ENCODE results near the gene CEMIP.
"Not testable (repeated sequence)": the region's sequence is repeated elsewhere in the genome, so short reads cannot be mapped to it uniquely, and the experiment has no call there.

CEMIP gene

DNA sequence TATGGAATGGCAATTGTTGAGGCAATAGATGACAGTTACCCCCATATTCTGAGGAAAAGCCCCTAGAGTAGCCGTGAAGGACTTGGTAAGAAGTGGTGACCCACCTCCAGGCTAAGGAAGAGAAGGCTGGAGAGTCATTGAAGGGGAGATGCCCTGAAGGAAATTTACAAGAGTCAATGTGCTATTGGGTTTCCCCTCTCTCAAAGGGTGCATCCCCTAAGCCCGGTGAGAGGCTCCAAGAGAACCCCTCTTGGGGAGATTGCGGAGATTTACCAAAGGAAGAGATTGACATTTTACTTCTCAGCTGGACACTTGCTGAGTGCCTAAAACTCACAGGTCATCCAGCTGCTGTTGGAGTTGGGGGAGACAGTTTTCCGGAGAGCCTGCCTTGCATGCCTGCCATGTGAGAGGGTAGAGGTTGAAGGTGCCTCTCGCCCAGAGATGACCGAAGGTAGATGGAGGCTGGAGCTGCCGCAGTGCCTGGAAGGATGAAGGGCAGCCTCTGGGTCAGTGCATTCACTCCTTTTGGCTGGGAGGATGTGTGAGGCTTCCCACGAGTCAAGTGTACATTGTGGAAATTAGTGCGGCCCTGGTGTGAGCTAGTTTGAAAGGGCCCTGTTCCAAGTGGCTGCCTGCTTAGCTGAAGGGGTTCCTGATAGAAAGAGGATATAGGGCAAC lies 179.8 kb downstream of the CEMIP start:
- no peak for DNase-seq

DNA sequence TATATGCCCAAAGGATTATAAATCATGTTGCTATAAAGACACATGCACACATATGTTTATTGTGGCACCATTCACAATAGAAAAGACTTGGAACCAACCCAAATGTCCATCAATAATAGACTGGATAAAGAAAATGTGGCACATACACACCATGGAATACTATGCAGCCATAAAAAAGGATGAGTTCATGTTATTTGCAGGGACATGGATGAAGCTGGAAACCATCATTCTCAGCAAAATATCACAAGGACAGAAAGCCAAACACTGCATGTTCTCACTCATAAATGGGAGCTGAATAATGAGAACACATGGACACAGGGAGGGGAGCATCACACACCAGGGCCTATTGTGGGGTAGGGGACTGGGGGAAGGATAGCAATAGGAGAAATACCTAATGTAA lies 186.3 kb downstream of the CEMIP start:
- not testable (repeated sequence) for DNase-seq

DNA sequence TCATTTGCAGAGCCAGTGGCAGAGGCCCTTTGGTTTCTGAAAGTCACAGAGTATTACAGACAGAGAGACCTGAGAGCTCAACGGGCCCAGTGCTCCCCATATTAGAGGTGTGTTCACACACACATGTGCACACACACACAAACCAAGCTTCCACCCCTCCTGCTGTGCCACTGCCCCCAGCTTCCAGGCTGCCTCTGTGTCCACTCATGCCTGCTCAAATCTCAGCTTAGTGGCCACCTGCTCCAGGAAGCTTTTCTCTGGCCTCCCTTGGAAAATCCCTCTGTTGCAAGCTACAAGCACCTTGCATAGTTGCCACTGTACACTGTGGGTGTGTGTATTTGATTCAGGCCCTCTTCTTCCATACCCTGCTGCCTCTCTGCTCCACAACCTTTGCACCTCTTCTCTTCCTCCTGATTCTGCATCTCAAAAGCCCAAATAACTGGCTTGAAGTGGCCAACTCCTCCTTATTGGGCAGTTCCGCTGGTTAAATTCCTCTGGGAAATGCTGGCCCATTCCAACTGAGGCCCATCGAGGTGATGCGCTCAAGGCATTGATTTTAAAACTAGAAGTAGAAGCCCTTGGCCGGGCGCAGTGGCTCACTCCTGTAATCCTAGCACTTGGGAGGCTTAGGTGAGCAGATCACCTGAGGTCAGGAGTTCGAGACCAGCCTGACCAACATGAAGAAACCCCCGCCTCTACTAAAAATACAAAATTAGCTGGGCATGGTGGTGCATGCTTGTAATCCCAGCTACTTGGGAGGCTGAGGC lies 187.4 kb downstream of the CEMIP start:
- DNase-seq = no peak

- no peak for DNase-seq
Observed at GRCh38 chr15:80967451-80967850, 188.3 kb downstream of the CEMIP start.

GRCh38 chr15:80967991-80968510 lies 188.9 kb downstream of the CEMIP start:
- no peak for DNase-seq

GRCh38 chr15:80969316-80969715 lies 190.1 kb downstream of the CEMIP start:
- no peak for DNase-seq

DNA sequence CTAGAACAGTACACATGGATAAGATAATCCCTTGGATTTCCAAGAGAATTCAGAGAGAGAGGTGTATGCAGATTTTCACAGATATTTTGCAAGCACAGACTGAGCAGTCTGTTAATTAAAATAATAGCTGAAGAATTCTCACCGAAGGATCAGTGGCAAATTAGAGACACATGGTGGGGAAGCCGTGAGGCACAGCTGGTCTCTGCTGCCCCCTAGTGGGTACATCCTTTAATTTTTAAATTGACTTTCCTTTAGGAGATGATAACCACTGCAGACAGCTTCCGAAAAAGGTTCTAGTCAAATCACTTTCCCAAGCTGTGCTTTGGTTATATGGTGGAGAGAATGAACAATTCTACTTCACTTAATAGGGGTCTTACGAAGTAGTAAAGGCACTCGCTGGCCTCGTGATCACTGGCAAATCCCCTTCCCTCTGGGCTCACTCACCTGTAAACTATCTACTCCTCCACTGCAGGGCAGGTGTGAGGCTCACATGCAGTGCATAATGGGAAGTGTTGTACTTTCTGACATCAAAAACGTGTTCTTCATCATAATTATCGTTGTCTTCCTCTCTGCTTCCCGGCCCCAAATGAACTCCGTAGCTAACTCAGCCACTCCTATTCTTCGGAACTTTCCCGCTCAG lies 191.0 kb downstream of the CEMIP start:
- peak in 4 of 5 donors; percentile 37 to 62 (median 42) for DNase-seq

DNA sequence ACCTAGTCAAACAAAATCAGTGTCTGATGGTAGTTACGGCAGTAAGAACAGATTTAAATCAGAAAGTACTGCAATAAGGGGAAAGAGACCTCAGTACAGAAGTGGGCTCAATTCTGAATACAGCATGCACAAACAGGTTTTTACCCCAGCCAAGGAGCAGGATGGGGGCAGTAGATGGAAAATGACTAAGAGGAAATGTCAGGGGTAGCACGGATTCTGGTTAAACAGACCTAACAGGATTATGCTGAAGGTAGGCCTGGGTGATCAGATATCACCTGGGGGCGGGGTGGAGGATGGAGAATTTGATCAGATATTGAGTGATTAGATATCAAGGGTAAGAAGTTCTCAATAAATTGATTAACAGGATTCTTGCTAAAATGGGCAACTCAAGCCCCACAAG lies 191.5 kb downstream of the CEMIP start:
- no peak for DNase-seq

DNA sequence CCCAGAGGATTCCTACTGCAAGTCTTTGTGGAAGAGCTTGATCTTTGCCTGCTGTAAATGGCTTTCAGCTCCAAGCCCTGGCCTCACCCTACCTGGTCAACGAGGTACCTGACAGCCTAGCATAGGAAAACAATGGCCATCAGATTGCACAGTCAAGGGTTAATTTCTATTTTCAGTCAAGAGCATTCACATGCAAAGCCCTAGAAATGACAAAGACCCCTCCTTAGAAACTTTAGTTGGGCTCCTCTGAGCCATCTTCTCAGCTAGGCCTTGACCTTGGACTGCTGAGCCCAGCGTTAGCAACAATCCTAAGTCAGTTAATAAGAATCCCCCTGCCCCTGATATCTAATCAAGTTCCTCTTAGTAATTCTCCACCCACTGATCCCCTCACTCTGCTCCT lies 192.0 kb downstream of the CEMIP start:
- DNase-seq = no peak

- no peak for DNase-seq
Observed at GRCh38 chr15:80972276-80972675, 193.1 kb downstream of the CEMIP start.

DNA sequence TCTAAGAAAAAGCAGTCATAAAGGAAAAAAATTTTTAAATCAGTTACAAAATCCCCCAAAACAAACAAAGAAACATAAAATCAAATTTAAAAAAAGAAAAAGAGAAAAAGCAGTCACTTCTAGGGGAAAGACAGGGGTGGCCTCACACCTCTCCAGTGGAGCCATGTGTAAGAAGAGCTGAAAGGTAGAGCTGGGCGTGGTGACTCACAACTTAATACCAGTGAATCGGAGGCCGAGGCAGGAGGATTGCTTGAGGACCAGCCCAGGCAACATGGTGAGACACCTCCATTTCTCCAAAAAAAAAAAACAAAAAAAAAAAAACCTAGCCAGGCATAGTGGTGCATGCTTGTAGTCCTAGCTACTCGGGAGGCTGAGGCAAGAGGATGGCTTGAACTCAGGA lies 195.7 kb downstream of the CEMIP start:
- no peak for DNase-seq

GRCh38 chr15:80976851-80977250 lies 197.7 kb downstream of the CEMIP start:
- DNase-seq = no peak

- peak in 3 of 5 donors; percentile 8 to 40 (median 11) for DNase-seq
Observed at GRCh38 chr15:80977627-80978036, 198.5 kb downstream of the CEMIP start.

GRCh38 chr15:80978685-80979329 lies 199.6 kb downstream of the CEMIP start:
- DNase-seq = no peak

DNA sequence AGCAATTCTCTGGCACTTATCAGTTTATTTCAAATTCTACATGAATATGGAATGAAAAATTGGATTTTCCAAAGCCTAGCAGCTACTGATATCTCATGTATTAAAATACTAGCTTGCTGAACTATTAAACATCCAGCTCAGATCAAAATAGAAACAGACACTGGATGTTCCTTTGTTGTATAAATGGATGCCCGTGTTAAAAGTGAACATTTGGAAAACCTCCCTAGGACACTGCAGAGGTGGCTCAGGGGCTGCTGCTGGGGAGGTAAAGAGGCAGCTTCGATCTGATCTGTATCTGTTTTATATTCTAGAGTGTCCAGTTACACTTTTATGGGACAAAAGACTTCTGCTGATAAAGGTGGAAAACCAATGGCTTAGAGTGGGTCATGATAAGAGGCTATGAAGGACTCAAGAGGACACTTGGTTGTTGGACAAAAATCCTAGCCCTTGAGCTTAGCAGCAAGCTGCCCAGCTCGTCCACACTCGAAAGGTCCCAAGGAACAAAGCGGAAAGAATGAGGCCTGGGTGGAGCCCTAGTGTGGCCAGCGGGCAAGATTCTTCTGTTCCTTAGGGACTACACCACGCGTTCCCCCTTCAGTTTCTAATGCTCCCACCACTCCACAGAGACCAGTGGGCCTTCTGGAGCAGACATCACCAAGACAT lies 200.5 kb downstream of the CEMIP start:
- no peak for DNase-seq

- DNase-seq = no peak
Observed at GRCh38 chr15:80982205-80982604, 203.0 kb downstream of the CEMIP start.

GRCh38 chr15:80982839-80983238 lies 203.7 kb downstream of the CEMIP start:
- DNase-seq = no peak

- DNase-seq = no peak
Observed at GRCh38 chr15:80984856-80985255, 205.7 kb downstream of the CEMIP start.

DNA sequence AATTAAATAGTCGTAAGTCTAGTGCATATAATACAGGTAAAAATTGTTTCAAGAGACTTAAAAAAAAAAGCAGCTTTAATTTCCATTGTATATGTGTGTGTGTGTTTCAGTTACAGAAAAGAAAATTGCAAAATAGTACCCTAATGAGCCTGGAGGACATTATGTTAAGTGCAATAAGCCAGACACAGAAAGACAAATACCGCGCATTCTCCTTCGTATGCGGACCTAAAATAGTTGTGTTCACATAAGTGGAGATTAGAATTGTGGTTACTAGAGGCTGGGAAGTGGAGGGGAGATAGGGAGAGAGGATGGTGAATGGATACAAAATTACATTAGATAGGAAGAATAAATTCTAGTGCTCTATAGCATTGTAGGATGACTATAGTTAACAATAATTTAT lies 206.8 kb downstream of the CEMIP start:
- DNase-seq = no peak

DNA sequence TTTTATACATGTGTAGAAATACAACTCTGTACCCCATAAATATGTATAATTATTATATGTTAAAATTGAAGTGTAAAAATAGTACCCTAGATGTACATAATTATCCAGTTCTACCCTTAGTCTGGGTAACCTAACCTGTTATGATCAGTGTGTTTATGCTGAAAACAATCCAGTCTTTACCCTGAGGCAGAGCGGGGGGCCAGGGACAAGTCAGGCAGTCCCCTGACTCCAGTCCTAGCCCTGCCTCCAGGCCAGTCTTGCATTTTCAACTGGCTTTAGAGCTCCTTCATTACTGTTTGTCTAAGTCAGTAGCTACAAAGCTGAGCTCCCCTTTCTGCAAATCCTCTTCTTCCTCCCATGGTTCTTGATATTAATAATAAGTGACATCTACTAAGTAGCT lies 207.3 kb downstream of the CEMIP start:
- no peak for DNase-seq

DNA sequence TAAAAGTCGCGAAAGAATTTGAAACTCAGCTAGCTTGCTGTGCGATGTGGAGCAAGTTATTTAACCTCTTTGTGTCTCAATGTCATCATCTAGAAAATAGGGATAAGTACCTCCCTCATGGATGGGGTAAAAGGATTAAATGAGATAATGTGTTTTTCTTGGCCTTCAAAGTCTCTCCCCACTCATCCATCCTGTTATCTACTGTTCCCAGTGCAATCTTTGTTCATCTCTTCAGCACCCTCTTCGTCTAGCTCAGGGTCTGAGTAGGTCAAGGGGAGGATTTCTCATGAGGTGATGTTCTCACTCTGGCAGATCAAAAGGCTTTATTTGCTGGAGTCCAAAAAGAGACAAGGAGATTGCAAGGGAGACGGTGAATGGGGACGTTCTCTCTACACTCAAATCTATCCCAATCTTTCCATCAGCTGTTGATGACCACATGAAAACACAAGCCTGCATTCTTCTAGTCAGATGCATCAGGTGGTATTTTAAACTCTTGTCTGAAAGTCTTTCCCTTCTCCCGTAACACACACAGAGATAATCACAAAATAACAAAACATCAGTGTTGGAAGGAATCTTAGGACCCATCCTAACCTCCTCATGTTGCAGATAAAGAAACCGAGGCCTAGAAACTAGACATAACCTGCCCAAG lies 209.1 kb downstream of the CEMIP start:
- DNase-seq = no peak

DNA sequence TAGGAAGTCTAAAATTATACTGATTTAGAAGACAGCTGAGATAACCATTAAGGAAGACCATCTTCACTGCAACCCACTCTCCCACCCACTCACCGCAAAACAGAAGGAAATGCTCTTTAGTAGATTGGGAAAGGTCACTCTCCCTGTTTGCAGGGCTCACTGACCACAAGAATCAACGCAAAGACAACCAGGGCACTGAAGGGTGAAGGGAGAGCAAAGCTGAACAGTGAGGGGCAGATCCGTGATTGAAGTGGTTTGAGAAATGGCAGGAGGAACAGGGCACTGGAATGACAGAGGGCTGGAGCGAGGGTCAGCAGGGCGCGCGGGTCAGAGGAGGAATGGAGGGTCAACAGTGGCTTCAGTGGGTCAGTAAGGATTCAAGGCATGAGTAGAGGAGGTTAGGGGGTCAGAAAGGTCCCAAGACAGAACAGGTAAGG lies 209.9 kb downstream of the CEMIP start:
- DNase-seq = no peak

Measured in T-helper 1 cell (primary cell).